ENCODE results near the gene FLNC.

FLNC gene

DNA sequence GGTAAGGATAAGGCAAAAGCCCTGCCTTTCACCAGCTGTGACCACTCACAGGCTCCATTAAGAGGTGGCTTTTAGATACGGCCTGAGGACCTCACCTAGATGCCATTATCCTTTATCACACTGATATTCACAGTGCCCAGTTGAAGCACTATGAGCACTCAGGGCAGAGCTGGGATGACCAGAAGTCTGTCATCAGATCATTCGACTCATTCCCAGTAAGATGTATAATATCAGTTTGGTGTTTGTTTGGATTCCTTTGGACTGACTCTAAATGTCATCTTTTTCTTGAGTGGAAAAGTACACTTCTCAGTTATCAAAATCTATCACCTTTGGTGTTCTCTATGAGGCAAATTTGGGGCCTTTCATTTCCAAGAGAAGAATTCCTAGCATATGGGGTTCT lies 19.7 kb upstream of the FLNC start:
- no peak for DNase-seq
- H3K4me3 Mint-ChIP-seq = no peak overlapping the region
- no peaks in the 10 kb centered on the region for H3K4me1 Mint-ChIP-seq (ENCODE audit: low read depth in 2 of 2)
- no peaks in the 10 kb centered on the region for H3K9me3 Mint-ChIP-seq
- no peak overlapping the region for H3K27ac Mint-ChIP-seq
- H3K27me3 Mint-ChIP-seq = no peaks in the 10 kb centered on the region
- H3K36me3 Mint-ChIP-seq (ENCODE audit: insufficient read depth) = no peaks in the 10 kb centered on the region
- no peak for ATAC-seq (replicated peaks)

DNA sequence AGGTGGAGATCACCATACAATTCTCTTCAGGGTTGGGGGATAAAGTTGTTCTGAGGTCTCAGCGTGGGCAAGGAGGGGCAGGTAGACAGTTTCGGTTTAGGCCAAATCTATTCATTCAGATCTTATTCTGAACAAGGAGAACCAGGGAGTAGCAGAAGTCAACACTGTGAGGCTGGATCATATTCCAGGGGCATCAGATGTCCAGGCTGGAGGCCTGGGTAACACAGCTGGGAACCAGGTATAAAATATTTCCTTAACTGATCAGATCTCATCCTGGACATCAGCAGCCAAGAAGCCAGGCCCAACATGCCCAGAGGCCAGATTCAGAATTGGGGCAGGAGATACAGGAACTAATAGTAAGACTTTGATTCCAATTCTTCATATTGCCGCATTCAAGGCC lies 19.2 kb upstream of the FLNC start:
- no peaks in the 10 kb centered on the region for H3K4me1 Mint-ChIP-seq (ENCODE audit: low read depth in 2 of 2)
- H3K9me3 Mint-ChIP-seq = no peaks in the 10 kb centered on the region
- no peak overlapping the region for H3K4me3 Mint-ChIP-seq
- no peak for ATAC-seq (replicated peaks)
- no peaks in the 10 kb centered on the region for H3K36me3 Mint-ChIP-seq (ENCODE audit: insufficient read depth)
- no peak overlapping the region for H3K27ac Mint-ChIP-seq
- no peaks in the 10 kb centered on the region for H3K27me3 Mint-ChIP-seq
- DNase-seq = no peak

DNA sequence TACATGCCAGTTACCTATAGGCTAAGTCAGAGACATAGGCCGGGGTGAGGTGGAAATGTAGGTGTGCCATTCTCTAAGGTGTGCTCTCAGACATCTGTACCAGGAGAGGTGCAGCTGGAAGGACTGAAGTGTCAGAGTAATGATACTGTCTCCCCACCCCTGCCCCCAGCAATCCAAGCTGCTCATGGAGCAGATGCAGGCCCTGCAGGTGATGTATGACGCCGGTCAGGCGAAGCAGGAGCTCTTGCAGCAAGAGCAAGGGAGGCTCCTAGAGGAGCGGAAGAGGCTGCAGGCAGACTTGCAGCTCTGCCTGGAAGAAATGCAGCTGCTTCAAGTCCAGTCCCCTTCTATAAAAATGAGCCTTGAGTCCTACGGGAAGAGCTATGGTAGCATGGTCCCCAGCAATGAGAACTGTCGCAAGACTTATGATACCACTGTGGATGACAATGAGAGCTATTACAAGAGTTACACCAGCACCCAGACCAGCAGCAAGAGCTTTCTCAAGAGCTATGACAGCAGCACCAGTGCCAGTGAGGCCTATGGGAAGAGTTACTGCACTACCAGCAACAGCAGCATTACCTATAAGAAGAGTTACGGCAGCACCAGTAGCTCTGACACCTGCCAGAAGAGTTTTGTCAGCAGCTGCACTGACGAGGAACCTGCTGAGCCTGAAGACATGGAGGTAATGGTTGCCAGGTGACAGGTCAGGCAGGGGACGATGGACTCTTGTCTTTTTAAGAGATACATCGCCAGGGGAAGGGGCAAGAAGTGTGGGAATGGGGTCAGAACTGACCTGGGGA lies 18.4 kb upstream of the FLNC start:
- Mint-ChIP-seq H3K36me3 (ENCODE audit: insufficient read depth) (no peaks in the 10 kb centered on the region), H3K27ac (no peak overlapping the region), H3K4me3 (no peak overlapping the region), H3K4me1 (ENCODE audit: low read depth in 2 of 2) (no peaks in the 10 kb centered on the region), H3K9me3 (no peaks in the 10 kb centered on the region), H3K27me3 (no peaks in the 10 kb centered on the region)
- ATAC-seq (replicated peaks) (no peak), DNase-seq (no peak)

DNA sequence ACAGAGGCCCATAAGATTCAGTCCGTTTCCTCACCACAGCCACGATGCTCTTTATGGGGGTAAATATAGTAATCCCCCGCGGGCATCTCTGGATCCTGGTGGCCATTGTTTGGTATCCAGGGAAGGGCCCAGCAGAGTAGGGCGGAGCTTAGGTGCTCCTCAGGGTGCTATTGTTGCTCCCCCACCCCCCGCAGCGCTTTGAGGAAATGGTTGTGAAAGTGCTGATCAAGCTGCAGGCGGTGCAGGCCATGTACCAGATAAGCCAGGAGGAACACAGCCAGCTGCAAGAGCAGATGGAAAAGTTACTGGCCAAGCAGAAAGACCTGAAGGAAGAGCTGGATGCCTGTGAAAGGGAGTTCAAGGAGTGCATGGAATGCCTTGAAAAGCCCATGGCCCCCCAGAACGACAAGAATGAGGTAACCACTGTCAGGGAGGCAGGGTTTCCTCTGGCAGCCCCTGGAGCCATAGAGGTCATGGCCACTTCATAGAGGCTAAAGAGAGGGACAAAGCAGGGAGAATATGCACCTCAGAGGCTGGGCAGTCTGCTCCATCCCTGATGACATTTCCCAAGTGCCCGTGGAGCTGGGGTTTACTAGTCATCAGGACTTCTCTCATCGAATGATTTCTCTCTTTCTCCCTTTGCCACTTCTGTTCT lies 17.6 kb upstream of the FLNC start:
- no peaks in the 10 kb centered on the region for H3K4me1 Mint-ChIP-seq (ENCODE audit: low read depth in 2 of 2)
- no peaks in the 10 kb centered on the region for H3K36me3 Mint-ChIP-seq (ENCODE audit: insufficient read depth)
- no peaks in the 10 kb centered on the region for H3K9me3 Mint-ChIP-seq
- DNase-seq (no peak), ATAC-seq (replicated peaks) (no peak)
- H3K4me3 Mint-ChIP-seq = no peak overlapping the region
- H3K27me3 Mint-ChIP-seq = peaks cover 0 to 4% of the 10 kb centered on the region in 2 donors
- no peak overlapping the region for H3K27ac Mint-ChIP-seq

DNA sequence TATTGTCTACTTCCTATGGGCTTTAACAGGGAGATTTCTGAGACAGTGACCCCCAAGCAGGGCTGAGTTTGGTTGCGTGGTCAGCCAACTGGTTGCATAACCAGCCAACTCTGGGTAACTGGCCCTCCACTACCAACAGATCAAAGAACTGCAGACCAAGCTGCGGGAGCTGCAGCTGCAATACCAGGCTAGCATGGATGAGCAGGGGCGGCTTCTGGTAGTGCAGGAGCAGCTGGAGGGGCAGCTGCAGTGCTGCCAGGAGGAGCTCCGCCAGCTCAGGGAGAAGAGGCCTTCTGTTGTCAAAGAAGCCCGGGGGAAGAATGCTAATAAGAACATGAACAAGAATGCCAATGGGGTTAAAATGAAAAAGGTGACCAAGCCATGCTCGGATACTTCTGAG lies 15.7 kb upstream of the FLNC start:
- Mint-ChIP-seq H3K9me3 (no peaks in the 10 kb centered on the region), H3K4me1 (ENCODE audit: low read depth in 2 of 2) (no peaks in the 10 kb centered on the region), H3K27me3 (peaks cover 0 to 19% of the 10 kb centered on the region in 2 donors), H3K36me3 (ENCODE audit: insufficient read depth) (no peaks in the 10 kb centered on the region), H3K4me3 (no peak overlapping the region), H3K27ac (no peak overlapping the region)
- DNase-seq = no peak
- no peak for ATAC-seq (replicated peaks)

DNA sequence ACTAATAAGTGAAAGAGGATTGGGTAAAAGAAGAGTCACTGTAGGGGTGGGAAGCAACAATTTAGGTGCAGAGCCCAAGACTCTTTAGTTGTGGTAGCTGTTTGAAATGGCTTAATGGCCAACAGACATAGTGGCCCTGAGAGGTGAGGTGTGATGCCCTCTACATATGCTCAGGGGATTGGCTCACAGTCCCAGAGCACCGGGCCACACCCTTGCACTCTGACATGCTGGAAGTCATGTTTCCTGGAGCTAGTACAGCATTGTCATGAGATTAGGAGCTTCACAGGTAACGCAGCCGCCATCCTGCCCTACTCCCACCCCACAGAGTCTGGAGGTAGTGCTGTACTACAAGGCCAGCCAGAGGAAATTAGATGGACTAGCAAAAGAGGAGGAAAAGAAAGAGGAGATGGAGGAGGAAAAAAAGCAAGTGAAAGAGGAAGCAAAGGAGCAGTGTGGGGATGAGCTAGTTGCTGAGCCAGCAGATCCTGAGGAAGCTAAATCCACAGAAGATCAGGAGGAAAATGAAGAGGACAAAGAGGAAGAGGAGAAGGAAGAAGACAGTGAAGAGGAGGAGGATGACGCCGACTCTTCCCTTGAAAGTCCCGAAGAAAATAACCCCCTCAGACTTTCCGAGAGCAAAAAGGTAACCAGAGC lies 14.8 kb upstream of the FLNC start:
- Mint-ChIP-seq H3K27ac (no peak overlapping the region), H3K4me3 (no peak overlapping the region), H3K4me1 (ENCODE audit: low read depth in 2 of 2) (peaks cover 0 to 2% of the 10 kb centered on the region in 2 donors), H3K27me3 (peaks cover 0 to 27% of the 10 kb centered on the region in 2 donors), H3K9me3 (no peaks in the 10 kb centered on the region), H3K36me3 (ENCODE audit: insufficient read depth) (no peaks in the 10 kb centered on the region)
- DNase-seq (no peak), ATAC-seq (replicated peaks) (no peak)

DNA sequence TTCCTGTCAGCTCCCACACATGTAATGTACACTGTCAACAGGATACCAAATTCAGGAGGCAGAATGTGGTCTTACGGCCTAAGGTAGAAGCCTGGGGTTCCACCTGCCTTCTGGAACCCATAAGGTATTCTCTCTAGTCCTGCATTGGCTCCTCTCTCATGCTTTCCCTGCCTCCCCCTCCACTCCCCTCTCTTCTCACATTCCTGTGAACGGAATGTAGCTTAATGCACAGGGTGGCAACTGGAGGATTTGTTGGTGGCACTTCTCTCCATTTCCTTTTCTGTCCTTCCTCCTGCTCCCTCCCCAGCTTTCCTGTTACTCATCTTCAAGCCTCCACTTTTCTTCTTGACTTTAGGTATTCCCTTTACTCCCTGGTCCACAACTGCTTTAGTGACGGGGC lies 11.5 kb upstream of the FLNC start:
- H3K4me3 Mint-ChIP-seq = no peak overlapping the region
- H3K4me1 Mint-ChIP-seq (ENCODE audit: low read depth in 2 of 2) = peaks cover 0 to 2% of the 10 kb centered on the region in 2 donors
- H3K9me3 Mint-ChIP-seq = no peaks in the 10 kb centered on the region
- ATAC-seq (replicated peaks) = no peak
- peaks cover 0 to 43% of the 10 kb centered on the region in 2 donors for H3K27me3 Mint-ChIP-seq
- H3K27ac Mint-ChIP-seq = no peak overlapping the region
- no peaks in the 10 kb centered on the region for H3K36me3 Mint-ChIP-seq (ENCODE audit: insufficient read depth)
- DNase-seq = no peak

DNA sequence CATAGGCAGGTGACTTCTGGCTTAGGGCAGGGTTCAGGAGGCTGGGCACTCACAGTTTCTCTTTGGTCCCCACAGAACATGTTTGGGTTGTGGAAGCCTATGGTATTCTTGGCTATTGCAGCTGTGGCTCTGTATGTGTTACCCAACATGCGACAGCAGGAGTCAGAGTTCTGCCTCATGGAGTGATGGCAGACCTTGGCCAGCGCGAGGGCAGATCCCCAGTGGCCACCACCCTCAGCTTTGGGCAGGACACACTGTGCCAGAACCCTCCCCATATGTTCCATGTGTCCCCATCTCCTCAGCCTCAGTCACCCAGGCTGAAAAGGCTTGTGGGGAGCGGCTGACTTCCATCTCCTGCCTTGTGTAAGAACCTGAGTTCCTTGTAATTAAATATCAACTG lies 8.5 kb upstream of the FLNC start:
- Mint-ChIP-seq H3K27ac (no peak overlapping the region), H3K4me1 (ENCODE audit: low read depth in 2 of 2) (peaks cover 0 to 2% of the 10 kb centered on the region in 2 donors), H3K27me3 (peaks cover 3 to 59% of the 10 kb centered on the region in 2 donors), H3K9me3 (no peaks in the 10 kb centered on the region), H3K36me3 (ENCODE audit: insufficient read depth) (no peaks in the 10 kb centered on the region), H3K4me3 (no peak overlapping the region)
- DNase-seq (no peak), ATAC-seq (replicated peaks) (no peak)

DNA sequence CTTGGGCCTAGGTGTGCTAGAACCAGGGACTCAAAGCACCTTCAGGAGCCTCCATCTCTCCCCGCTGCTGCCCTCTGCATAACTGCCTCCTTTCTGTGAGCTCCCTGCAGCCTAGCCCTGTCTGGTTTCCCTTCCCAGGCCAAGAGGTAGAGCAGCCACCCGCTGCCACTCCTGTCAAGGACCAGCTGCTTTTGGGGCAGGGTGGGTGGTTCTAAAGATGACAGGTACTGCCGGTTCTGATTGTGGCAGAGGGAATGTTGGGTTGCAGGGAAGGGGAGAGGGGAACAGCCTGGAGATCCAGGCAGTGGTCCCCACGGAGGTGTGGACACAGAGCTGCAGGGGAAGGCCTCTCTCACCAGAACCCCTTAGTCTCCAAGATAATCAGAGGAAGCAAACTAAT lies 3.7 kb upstream of the FLNC start:
- ATAC-seq (replicated peaks) = no peak
- Mint-ChIP-seq H3K9me3 (no peaks in the 10 kb centered on the region), H3K4me1 (ENCODE audit: low read depth in 2 of 2) (peaks cover 5 to 13% of the 10 kb centered on the region in 2 donors), H3K27ac (no peak overlapping the region), H3K27me3 (peaks cover 38 to 77% of the 10 kb centered on the region in 2 donors), H3K36me3 (ENCODE audit: insufficient read depth) (peaks cover 2% of the 10 kb centered on the region), H3K4me3 (no peak overlapping the region)
- DNase-seq = no peak

DNA sequence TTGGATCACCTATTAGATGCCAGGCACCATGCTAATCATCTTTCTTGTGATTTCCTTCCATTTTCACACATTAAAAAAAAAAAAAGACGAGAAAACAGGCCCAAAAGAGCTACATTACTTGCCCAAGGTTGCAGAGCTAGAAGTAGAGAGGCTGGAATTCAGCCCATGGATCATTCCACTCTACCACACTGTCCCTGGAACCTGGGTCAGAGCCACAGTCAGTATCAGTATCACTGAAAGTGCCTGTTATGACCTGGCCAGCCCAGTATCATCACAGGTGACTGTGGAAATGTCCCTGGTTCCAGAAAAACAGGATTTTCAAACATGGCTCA lies 3.3 kb upstream of the FLNC start:
- no peaks in the 10 kb centered on the region for H3K9me3 Mint-ChIP-seq
- H3K27me3 Mint-ChIP-seq = peaks cover 41 to 80% of the 10 kb centered on the region in 2 donors
- H3K27ac Mint-ChIP-seq = no peak overlapping the region
- H3K4me3 Mint-ChIP-seq = no peak overlapping the region
- H3K4me1 Mint-ChIP-seq (ENCODE audit: low read depth in 2 of 2) = peaks cover 5 to 13% of the 10 kb centered on the region in 2 donors
- ATAC-seq (replicated peaks) (no peak), DNase-seq (no peak)
- peaks cover 2% of the 10 kb centered on the region for H3K36me3 Mint-ChIP-seq (ENCODE audit: insufficient read depth)

DNA sequence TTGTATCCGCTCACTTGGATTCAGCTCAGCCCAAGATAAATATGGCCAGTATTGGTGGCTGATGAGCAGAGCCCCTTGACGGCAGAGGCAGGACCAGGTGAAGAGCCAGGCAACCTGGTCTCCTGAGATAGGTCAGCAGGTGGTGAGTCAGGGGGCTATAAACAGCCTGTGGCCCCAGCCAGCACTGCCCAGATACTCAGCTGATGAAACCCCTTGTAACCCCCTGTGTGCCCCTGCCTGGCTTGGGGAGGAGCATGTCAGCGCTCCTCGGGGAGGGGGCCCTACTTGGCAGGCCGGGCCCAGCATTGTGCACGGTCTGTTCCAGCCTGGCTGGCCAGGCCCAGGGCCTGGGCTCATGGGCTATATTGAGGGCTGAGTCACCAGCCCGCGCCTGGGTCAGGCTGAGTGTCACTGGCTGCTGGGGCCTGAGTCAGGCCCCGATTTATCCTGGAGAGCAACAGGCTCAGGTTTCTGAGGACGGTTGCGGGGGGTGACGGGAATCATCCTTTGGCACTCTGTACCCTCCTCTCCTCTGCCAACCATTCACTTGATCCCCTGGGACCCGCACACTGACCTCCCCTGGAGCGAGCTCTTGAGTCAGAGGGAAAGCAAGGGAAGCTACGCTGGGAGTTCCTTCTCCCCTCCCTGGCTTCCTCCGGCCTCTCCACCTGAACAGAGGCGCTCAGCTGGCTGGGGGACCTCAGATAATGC lies 2.8 kb upstream of the FLNC start:
- DNase-seq (no peak), ATAC-seq (replicated peaks) (no peak)
- H3K27me3 Mint-ChIP-seq = peaks cover 46 to 80% of the 10 kb centered on the region in 2 donors
- H3K4me1 Mint-ChIP-seq (ENCODE audit: low read depth in 2 of 2) = peaks cover 5 to 13% of the 10 kb centered on the region in 2 donors
- H3K4me3 Mint-ChIP-seq = no peak overlapping the region
- H3K9me3 Mint-ChIP-seq = no peaks in the 10 kb centered on the region
- H3K36me3 Mint-ChIP-seq (ENCODE audit: insufficient read depth) = peaks cover 2% of the 10 kb centered on the region
- H3K27ac Mint-ChIP-seq = no peak overlapping the region

DNA sequence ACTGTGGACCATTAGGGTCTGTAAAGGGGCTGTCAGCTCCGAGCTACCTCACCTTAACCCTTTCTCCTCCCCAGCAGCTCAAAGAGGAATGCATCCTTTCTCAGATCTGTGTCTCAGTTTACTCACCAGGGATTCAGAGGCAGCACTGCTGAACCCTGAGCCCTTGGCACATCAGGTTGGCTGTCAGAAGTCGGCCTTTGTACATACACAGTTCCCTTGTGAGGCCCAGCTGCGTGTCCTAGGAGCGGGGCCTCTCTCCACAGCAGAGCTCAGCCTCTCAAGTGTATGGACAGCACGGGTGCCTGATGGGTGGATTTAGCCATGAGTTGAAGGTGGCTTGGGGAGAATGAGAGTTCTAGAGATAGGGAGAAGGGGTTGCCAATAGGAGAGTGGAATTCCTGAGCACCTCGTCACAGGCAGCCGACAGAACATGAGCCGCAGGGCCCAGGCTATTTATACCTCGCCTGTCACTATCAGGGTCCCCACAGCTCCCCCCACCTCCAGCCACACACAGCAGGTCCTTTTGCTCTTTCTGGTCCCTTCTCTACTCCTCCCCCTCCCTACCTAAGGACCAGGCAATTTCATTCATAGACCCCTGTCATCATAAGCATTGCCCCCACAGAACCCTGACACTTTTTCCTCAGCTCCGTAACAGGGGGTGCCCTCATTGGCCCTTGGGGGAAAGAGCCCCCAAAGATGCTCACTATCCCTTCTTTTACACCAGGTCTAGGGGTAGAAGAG lies 2.1 kb upstream of the FLNC start:
- Mint-ChIP-seq H3K9me3 (no peaks in the 10 kb centered on the region), H3K4me3 (no peak overlapping the region), H3K4me1 (ENCODE audit: low read depth in 2 of 2) (peaks cover 5 to 13% of the 10 kb centered on the region in 2 donors), H3K36me3 (ENCODE audit: insufficient read depth) (peaks cover 2% of the 10 kb centered on the region), H3K27ac (no peak overlapping the region), H3K27me3 (peaks cover 47 to 83% of the 10 kb centered on the region in 2 donors)
- ATAC-seq (replicated peaks) (no peak), DNase-seq (no peak)
